ENCODE data around the gene MED7. TPM values are rescaled to one million over a fixed set of nuclear protein-coding genes. Genes with fewer than 3 reads are reported as not detected.

Gene MED7
- total RNA-seq, 4 donors from 2014 or later, result 3.8 to 22.5 (median 13.6) TPM

GRCh38 chr5:157132281-157132612, 10.4 kb downstream of the MED7 start:
- H3K4me3 ChIP-seq, result no peak overlapping the region
- no peak for DNase-seq
- H3K36me3 ChIP-seq, result no peaks in the 10 kb centered on the region
- TF ChIP-seq, protein P1, sequence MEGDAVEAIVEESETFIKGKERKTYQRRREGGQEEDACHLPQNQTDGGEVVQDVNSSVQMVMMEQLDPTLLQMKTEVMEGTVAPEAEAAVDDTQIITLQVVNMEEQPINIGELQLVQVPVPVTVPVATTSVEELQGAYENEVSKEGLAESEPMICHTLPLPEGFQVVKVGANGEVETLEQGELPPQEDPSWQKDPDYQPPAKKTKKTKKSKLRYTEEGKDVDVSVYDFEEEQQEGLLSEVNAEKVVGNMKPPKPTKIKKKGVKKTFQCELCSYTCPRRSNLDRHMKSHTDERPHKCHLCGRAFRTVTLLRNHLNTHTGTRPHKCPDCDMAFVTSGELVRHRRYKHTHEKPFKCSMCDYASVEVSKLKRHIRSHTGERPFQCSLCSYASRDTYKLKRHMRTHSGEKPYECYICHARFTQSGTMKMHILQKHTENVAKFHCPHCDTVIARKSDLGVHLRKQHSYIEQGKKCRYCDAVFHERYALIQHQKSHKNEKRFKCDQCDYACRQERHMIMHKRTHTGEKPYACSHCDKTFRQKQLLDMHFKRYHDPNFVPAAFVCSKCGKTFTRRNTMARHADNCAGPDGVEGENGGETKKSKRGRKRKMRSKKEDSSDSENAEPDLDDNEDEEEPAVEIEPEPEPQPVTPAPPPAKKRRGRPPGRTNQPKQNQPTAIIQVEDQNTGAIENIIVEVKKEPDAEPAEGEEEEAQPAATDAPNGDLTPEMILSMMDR (IDR thresholded peaks at IDR 0.05), result no peak
- TF ChIP-seq POLR2A (IDR thresholded peaks at IDR 0.05), result no peak
- no peaks in the 10 kb centered on the region for H3K4me1 ChIP-seq
- intact Hi-C loops (cut with DNase I; ENCODE audit: low total_unique reads), result no loop called here
- no peaks in the 10 kb centered on the region for H3K27me3 ChIP-seq
- no peak overlapping the region for H3K27ac ChIP-seq
- no peaks in the 10 kb centered on the region for H3K9me3 ChIP-seq

DNA sequence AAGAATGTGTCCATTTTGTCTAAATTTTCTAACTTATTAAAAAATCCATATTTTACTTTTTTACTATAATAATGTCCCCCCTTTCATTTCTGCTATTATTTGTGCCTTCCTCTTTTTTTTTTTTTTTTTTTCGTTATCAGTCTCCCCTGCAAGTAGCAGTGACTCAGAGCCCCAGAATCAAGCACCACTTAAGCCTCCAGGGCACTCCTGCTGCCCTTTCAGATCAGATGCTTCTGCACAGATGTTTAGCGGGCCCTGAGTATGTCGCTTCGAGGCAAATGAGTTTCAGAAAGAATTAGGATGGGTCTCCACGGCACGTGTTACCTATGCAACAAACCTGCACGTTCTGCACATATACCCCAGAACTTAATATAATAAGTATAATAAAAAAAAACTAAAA, 11.7 kb downstream of the MED7 start:
- H3K4me3 ChIP-seq, result no peak overlapping the region
- H3K4me1 ChIP-seq, result no peaks in the 10 kb centered on the region
- H3K27me3 ChIP-seq, result no peaks in the 10 kb centered on the region
- H3K36me3 ChIP-seq, result no peaks in the 10 kb centered on the region
- intact Hi-C loops (cut with DNase I; ENCODE audit: low total_unique reads), result no loop called here
- H3K9me3 ChIP-seq, result no peaks in the 10 kb centered on the region
- TF ChIP-seq, protein P1 (IDR thresholded peaks at IDR 0.05), result no peak
- TF ChIP-seq POLR2A (IDR thresholded peaks at IDR 0.05), result no peak
- DNase-seq, result no peak
- no peak overlapping the region for H3K27ac ChIP-seq

- peaks cover 0 to 6% of the 10 kb centered on the region in 2 donors for H3K9me3 ChIP-seq
- H3K27me3 ChIP-seq, result no peaks in the 10 kb centered on the region
- no peaks in the 10 kb centered on the region for H3K36me3 ChIP-seq
- no peaks in the 10 kb centered on the region for H3K4me1 ChIP-seq
- H3K27ac ChIP-seq, result no peak overlapping the region
- TF ChIP-seq, protein P1 (IDR thresholded peaks at IDR 0.05), result no peak
- no peak for TF ChIP-seq POLR2A (IDR thresholded peaks at IDR 0.05)
- DNase-seq, result no peak
- H3K4me3 ChIP-seq, result no peak overlapping the region
- intact Hi-C loops (cut with DNase I; ENCODE audit: low total_unique reads), result no loop called here
Observed at GRCh38 chr5:157121709-157122108, 21.0 kb downstream of the MED7 start.

- intact Hi-C loops (cut with DNase I; ENCODE audit: low total_unique reads), result no loop called here
Observed at GRCh38 chr5:157120102-157120501, 22.6 kb downstream of the MED7 start.

DNA sequence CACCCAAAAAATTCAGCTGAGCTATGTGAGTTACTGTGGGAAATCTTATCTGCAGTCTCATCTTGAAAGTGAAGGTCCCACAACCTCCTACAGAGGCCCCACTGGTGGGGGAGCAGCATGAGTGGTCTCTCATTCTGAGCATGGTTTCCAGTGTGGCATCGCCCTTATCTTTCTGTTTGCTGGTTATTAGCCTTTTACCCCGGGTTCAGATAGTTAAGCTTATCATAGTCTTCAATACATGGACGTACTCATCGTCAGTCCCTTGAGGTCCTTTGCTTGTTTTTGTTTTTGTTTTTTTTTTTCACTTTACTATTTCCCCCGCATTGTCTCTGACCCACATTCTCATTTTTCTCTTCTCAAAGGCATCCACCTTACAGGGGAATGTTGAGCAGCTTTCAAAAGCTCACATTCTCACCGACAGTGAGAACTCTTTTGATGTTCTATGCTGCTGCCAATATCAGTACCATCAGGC, 26.1 kb downstream of the MED7 start:
- Histone ChIP-seq H3K27ac (no peak overlapping the region), H3K4me1 (no peaks in the 10 kb centered on the region), H3K36me3 (no peaks in the 10 kb centered on the region), H3K27me3 (no peaks in the 10 kb centered on the region), H3K4me3 (no peak overlapping the region), H3K9me3 (peaks cover 0 to 6% of the 10 kb centered on the region in 2 donors)
- intact Hi-C loops (cut with DNase I; ENCODE audit: low total_unique reads), result no loop called here
- no peak for TF ChIP-seq POLR2A (IDR thresholded peaks at IDR 0.05)
- TF ChIP-seq, protein P1 (IDR thresholded peaks at IDR 0.05), result no peak
- no peak for DNase-seq

More at GRCh38 chr5:157120102-157120501, 22.6 kb downstream of the MED7 start:
- Histone ChIP-seq H3K9me3 (peaks cover 0 to 6% of the 10 kb centered on the region in 2 donors), H3K36me3 (no peaks in the 10 kb centered on the region), H3K27me3 (no peaks in the 10 kb centered on the region), H3K4me1 (no peaks in the 10 kb centered on the region), H3K4me3 (no peak overlapping the region), H3K27ac (no peak overlapping the region)
- no peak for DNase-seq
- no peak for TF ChIP-seq POLR2A (IDR thresholded peaks at IDR 0.05)
- TF ChIP-seq, protein P1 (IDR thresholded peaks at IDR 0.05), result no peak
